ENCODE results near the gene SEMA7A. TPM values are rescaled to one million over a fixed set of nuclear protein-coding genes. Genes with fewer than 3 reads are reported as not detected.

SEMA7A gene
- total and polyA plus RNA-seq, 2 donors from 2014 or later = 2.8 to 3.6 TPM

GRCh38 chr15:74369084-74369745, 64.5 kb downstream of the SEMA7A start:
- H3K4me1 ChIP-seq (ENCODE audit: control insufficient read depth in 2 of 3, insufficient read depth in 2 of 3, low read depth in 1 of 3, low read length in 3 of 3) = peaks cover 0 to 7% (median 0%) of the 10 kb centered on the region in 3 donors
- intact Hi-C loops (cut with DNase I) = no loop called here
- H3K27me3 ChIP-seq (ENCODE audit: control insufficient read depth, insufficient read depth, low read length) = no peaks in the 10 kb centered on the region
- no peaks in the 10 kb centered on the region for H3K36me3 ChIP-seq (ENCODE audit: control insufficient read depth in 2 of 3, insufficient read depth in 3 of 3, low read length in 3 of 3)
- H3K27ac ChIP-seq (ENCODE audit: low read depth in 2 of 2, low read length in 2 of 2) = no peak overlapping the region
- no peak for FAIRE-seq
- H3K9ac ChIP-seq (ENCODE audit: low read length in 3 of 3) = no peak overlapping the region
- DNase-seq = no peak
- no peaks in the 10 kb centered on the region for H3K9me3 ChIP-seq (ENCODE audit: control insufficient read depth in 2 of 3, insufficient read depth in 1 of 3, low read length in 3 of 3)
- no peak overlapping the region for H3K4me3 ChIP-seq (ENCODE audit: low read length in 3 of 3)
- TF ChIP-seq, protein P1, sequence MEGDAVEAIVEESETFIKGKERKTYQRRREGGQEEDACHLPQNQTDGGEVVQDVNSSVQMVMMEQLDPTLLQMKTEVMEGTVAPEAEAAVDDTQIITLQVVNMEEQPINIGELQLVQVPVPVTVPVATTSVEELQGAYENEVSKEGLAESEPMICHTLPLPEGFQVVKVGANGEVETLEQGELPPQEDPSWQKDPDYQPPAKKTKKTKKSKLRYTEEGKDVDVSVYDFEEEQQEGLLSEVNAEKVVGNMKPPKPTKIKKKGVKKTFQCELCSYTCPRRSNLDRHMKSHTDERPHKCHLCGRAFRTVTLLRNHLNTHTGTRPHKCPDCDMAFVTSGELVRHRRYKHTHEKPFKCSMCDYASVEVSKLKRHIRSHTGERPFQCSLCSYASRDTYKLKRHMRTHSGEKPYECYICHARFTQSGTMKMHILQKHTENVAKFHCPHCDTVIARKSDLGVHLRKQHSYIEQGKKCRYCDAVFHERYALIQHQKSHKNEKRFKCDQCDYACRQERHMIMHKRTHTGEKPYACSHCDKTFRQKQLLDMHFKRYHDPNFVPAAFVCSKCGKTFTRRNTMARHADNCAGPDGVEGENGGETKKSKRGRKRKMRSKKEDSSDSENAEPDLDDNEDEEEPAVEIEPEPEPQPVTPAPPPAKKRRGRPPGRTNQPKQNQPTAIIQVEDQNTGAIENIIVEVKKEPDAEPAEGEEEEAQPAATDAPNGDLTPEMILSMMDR (IDR thresholded peaks at IDR 0.05; ENCODE audit: borderline replicate concordance, extremely low read depth, insufficient read depth) = no peak

DNA sequence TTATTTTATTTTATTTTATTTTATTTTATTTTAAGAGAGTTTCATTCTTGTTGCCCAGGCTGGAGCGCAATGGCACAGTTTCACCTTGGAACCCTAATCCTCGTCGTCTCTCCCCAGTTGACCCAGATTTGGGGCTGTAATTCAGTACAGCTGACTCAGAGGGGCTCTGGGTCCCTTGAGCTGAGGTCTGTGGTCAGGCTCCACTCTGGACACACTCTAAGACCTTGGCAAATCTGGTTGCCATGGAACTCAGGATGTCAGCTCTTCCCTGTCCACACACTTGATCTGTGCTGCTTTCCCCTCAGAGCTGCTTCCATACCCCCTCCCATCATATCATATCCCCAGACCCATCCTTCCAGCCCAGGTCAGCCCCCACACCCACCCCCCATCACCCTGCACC, 65.6 kb downstream of the SEMA7A start:
- intact Hi-C loops (cut with DNase I) = no loop called here
- TF ChIP-seq, protein P1 (IDR thresholded peaks at IDR 0.05; ENCODE audit: borderline replicate concordance, extremely low read depth, insufficient read depth) = no peak
- no peaks in the 10 kb centered on the region for H3K36me3 ChIP-seq (ENCODE audit: control insufficient read depth in 2 of 3, insufficient read depth in 3 of 3, low read length in 3 of 3)
- no peak for FAIRE-seq
- peaks cover 0 to 2% (median 0%) of the 10 kb centered on the region in 3 donors for H3K4me1 ChIP-seq (ENCODE audit: control insufficient read depth in 2 of 3, insufficient read depth in 2 of 3, low read depth in 1 of 3, low read length in 3 of 3)
- no peaks in the 10 kb centered on the region for H3K9me3 ChIP-seq (ENCODE audit: control insufficient read depth in 2 of 3, insufficient read depth in 1 of 3, low read length in 3 of 3)
- no peak for DNase-seq
- no peak overlapping the region for H3K27ac ChIP-seq (ENCODE audit: low read depth in 2 of 2, low read length in 2 of 2)
- no peak overlapping the region for H3K9ac ChIP-seq (ENCODE audit: low read length in 3 of 3)
- no peak overlapping the region for H3K4me3 ChIP-seq (ENCODE audit: low read length in 3 of 3)
- no peaks in the 10 kb centered on the region for H3K27me3 ChIP-seq (ENCODE audit: control insufficient read depth, insufficient read depth, low read length)

- no peak within 1 kb of the TSS for H3K27ac ChIP-seq (ENCODE audit: low read depth in 2 of 2, low read length in 2 of 2)
- intact Hi-C loops (cut with DNase I) = no loop called here
- no peaks in the 10 kb centered on the region for H3K9me3 ChIP-seq (ENCODE audit: control insufficient read depth in 2 of 3, insufficient read depth in 1 of 3, low read length in 3 of 3)
- FAIRE-seq = no peak
- TF ChIP-seq, protein P1 (IDR thresholded peaks at IDR 0.05; ENCODE audit: borderline replicate concordance, extremely low read depth, insufficient read depth) = no peak
- no peak within 1 kb of the TSS for H3K4me3 ChIP-seq (ENCODE audit: low read length in 3 of 3)
- H3K4me1 ChIP-seq (ENCODE audit: control insufficient read depth in 2 of 3, insufficient read depth in 2 of 3, low read depth in 1 of 3, low read length in 3 of 3) = peaks cover 0 to 2% (median 0%) of the 10 kb centered on the region in 3 donors
- no peaks in the 10 kb centered on the region for H3K36me3 ChIP-seq (ENCODE audit: control insufficient read depth in 2 of 3, insufficient read depth in 3 of 3, low read length in 3 of 3)
- no peaks in the 10 kb centered on the region for H3K27me3 ChIP-seq (ENCODE audit: control insufficient read depth, insufficient read depth, low read length)
- DNase-seq = no peak
- no peak within 1 kb of the TSS for H3K9ac ChIP-seq (ENCODE audit: low read length in 3 of 3)
These were observed 66.4 kb downstream of the SEMA7A start, which contains the start of gene CYP11A1 for GRCh38 chr15:74367296-74367854. CYP11A1 (minus strand) TSS chr15:74367646; CDS start chr15:74367585, 61 bp downstream.

Data from kidney (tissue), 14 donors.